AG10803 (cell line): Measurements from ENCODE around the gene ADIRF.
A peak's percentile ranks its signal among the peaks of the same experiment; 100 is the strongest.
"Not testable (repeated sequence)": the region's sequence is repeated elsewhere in the genome, so short reads cannot be mapped to it uniquely, and the experiment has no call there.

ENCODE experiments used
- DNase-seq: peaks from one replicate; pipeline ENCODE4 v3.0.0; 2010; ENCODE audit warnings: low read depth
- H3K4me3 ChIP-seq: 2 replicates; pipeline ENCODE4 v1.5.1; 2011; ENCODE audit warnings: mild to moderate bottlenecking, low read length, control low read depth
- CTCF ChIP-seq: conservative IDR thresholded peaks from 2 replicates; pipeline ENCODE4 v1.5.1; 2011; ENCODE audit warnings: mild to moderate bottlenecking, low read length, control low read depth, inconsistent platforms

ADIRF gene

GRCh38 chr10:87000491-87000890 lies 32.2 kb downstream of the ADIRF start:
- TF ChIP-seq CTCF, result no peak
- peak; percentile 14 for DNase-seq
- no peak overlapping the region for H3K4me3 ChIP-seq

- H3K4me3 ChIP-seq, result not testable (repeated sequence)
- peak; percentile 20 for DNase-seq
These were observed 38.8 kb downstream of the ADIRF start for GRCh38 chr10:87007124-87007523.

GRCh38 chr10:87007674-87008073 lies 39.4 kb downstream of the ADIRF start:
- not testable (repeated sequence) for H3K4me3 ChIP-seq, DNase-seq

GRCh38 chr10:87008303-87008702 lies 40.0 kb downstream of the ADIRF start:
- not testable (repeated sequence) for H3K4me3 ChIP-seq, DNase-seq

- not testable (repeated sequence) for DNase-seq, H3K4me3 ChIP-seq
These were observed 40.9 kb downstream of the ADIRF start for GRCh38 chr10:87009134-87009696.

- not testable (repeated sequence) for DNase-seq, H3K4me3 ChIP-seq
These were observed 45.2 kb downstream of the ADIRF start for GRCh38 chr10:87013528-87013927.

GRCh38 chr10:87014986-87015716 lies 46.9 kb downstream of the ADIRF start:
- not testable (repeated sequence) for H3K4me3 ChIP-seq
- DNase-seq, result peak; percentile 55

GRCh38 chr10:87018127-87018526 lies 49.8 kb downstream of the ADIRF start:
- H3K4me3 ChIP-seq, DNase-seq: not testable (repeated sequence)

- DNase-seq, H3K4me3 ChIP-seq: not testable (repeated sequence)
These were observed 50.8 kb downstream of the ADIRF start for GRCh38 chr10:87019066-87019465.

GRCh38 chr10:87019504-87019903 lies 51.2 kb downstream of the ADIRF start:
- not testable (repeated sequence) for H3K4me3 ChIP-seq, DNase-seq

GRCh38 chr10:87020056-87020455 lies 51.8 kb downstream of the ADIRF start, which contains the start of gene FAM25A:
Gene FAM25A, plus strand, starts transcription at chr10:87020294. Its CDS starts 31 bp downstream, at chr10:87020325.
- not testable (repeated sequence) for H3K4me3 ChIP-seq, DNase-seq
